Upper lobe of left lung (tissue), 4 donors: ENCODE results near the gene DISP3.

Source experiments
- EP300 ChIP-seq, 4 donors: sonication (generic); formaldehyde crosslinking; IDR thresholded peaks; one replicate each; pipeline ENCODE4 v1.5.1; 2017; ENCODE audit warnings: antibody characterized with exemption in 4 of 4, control low read depth in 2 of 4
- POLR2A ChIP-seq, 4 donors: fragments of 450-650 bp; IDR thresholded peaks; one replicate each; pipeline ENCODE4 v1.5.1; 2016 to 2017; ENCODE audit warnings: antibody characterized with exemption in 4 of 4, mild to moderate bottlenecking in 2 of 4
- POLR2AphosphoS5 ChIP-seq, 2 donors: sonication (generic); formaldehyde crosslinking; IDR thresholded peaks; one replicate each; pipeline ENCODE4 v1.5.1; 2017; ENCODE audit warnings: antibody characterized with exemption in 2 of 2
- TF ChIP-seq, protein P1 (sequence below), 6 experiments: fragments of 450-650 bp in 4 of 6; fragments of 200-600 bp in 2 of 6; sonication (generic) in 2 of 6; IDR thresholded peaks; one replicate each; pipeline ENCODE4 v1.5.1; 2016 to 2019; ENCODE audit warnings: antibody characterized with exemption in 6 of 6

DNA sequence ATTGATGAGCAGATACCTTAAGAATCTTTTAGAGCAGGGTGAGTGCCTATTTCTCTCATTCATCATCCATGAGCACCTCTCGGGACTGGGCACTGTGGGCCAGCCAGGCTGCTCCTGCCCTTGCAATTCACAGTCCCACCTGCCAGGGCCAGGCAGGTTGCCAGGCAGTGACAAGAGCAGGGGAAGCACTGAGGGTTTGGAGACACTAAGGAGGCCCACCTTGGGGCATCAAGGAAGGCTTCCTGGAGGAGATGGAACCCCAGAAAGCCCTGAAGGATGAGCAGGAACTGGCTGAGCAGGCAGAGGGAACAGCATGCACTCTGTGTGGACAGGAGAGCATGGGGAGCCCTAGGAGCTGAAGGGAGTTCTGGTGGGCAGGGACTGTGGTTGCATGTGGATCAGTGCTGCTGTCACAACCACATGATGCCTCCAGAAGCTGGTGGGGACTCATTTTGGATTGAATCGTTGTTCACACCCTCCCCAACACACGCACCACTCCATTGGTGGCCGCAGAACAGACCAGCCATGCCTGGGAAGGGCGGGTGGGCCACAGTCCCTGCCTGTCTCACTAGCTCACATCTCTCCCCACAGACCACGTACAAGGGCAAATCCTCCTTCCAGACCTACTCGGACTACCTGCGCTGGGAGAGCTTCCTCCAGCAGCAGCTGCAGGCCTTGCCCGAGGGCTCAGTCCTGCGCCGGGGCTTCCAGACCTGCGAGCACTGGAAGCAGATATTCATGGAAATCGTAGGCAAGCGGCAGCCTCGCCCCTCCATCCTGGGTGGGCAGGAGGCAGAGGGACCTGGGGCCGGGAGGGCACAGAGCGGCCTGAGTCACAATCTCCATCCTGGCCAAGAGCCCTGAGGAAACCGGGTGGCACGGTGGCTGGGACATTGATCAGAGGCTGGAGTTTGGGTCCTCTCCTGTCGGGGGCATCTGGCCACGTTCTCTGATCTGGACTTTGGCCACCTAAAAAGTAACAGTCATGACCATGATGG, 55.1 kb downstream of the DISP3 start:
- TF ChIP-seq POLR2A (IDR thresholded peaks at IDR 0.05) (no peak), EP300 (IDR thresholded peaks at IDR 0.05) (no peak), POLR2AphosphoS5 (IDR thresholded peaks at IDR 0.05) (no peak)
- TF ChIP-seq, protein P1, sequence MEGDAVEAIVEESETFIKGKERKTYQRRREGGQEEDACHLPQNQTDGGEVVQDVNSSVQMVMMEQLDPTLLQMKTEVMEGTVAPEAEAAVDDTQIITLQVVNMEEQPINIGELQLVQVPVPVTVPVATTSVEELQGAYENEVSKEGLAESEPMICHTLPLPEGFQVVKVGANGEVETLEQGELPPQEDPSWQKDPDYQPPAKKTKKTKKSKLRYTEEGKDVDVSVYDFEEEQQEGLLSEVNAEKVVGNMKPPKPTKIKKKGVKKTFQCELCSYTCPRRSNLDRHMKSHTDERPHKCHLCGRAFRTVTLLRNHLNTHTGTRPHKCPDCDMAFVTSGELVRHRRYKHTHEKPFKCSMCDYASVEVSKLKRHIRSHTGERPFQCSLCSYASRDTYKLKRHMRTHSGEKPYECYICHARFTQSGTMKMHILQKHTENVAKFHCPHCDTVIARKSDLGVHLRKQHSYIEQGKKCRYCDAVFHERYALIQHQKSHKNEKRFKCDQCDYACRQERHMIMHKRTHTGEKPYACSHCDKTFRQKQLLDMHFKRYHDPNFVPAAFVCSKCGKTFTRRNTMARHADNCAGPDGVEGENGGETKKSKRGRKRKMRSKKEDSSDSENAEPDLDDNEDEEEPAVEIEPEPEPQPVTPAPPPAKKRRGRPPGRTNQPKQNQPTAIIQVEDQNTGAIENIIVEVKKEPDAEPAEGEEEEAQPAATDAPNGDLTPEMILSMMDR (IDR thresholded peaks at IDR 0.05), result no peak
